Lower lobe of right lung (tissue), 2 donors: ENCODE measurements around the gene GRID1. TPM values are rescaled to one million over a fixed set of nuclear protein-coding genes. Genes with fewer than 3 reads are reported as not detected.

ENCODE experiments used
- ATAC-seq, 2 donors: fragments of 200-7000 bp; cut with Tn5 transposase; one replicate each; pipeline ENCODE4 v1.9.1; 2020 to 2022; ENCODE audit warnings: mild to moderate bottlenecking in 2 of 2, moderate library complexity in 2 of 2
- DNase-seq: peaks from one replicate; pipeline ENCODE4 v3.0.0-alpha.2; 2020
- H3K27ac ChIP-seq: fragments of 200-600 bp; one replicate; pipeline ENCODE4 v1.8.0; 2022
- H3K27me3 ChIP-seq: fragments of 200-600 bp; one replicate; pipeline ENCODE4 v1.8.0; 2022; ENCODE audit warnings: low read depth
- H3K36me3 ChIP-seq: fragments of 200-600 bp; one replicate; pipeline ENCODE4 v1.8.0; 2022; ENCODE audit warnings: mild to moderate bottlenecking
- H3K4me1 ChIP-seq: fragments of 200-600 bp; one replicate; pipeline ENCODE4 v1.8.0; 2022
- H3K4me3 ChIP-seq: fragments of 200-600 bp; one replicate; pipeline ENCODE4 v1.8.0; 2022; ENCODE audit warnings: mild to moderate bottlenecking
- H3K9me3 ChIP-seq: fragments of 200-600 bp; one replicate; pipeline ENCODE4 v1.8.0; 2022
- CTCF ChIP-seq: fragments of 200-600 bp; IDR thresholded peaks from one replicate; pipeline ENCODE4 v1.8.0; 2022; ENCODE audit warnings: antibody characterized with exemption, mild to moderate bottlenecking
- intact Hi-C: fragments of 100-400 bp; cut with DNase I; formaldehyde crosslinking; loops from one replicate; pipeline ENCODE4 v1.11.0; 2022
- total RNA-seq: library from RNA; stranded (reverse); fragmentation: NEBNext Ultra II Directional; extraction: Animal tissue kit (Norgen Biotek cat#: 25700); gene quantifications from one replicate; pipeline ENCODE4 v1.2.1, GENCODE V29; 2021
- donor health status: DM: no; HTN: yes; CAD: no; lungs with severe emphysema.

The GRID1 gene
- total RNA-seq, 1 donor from 2014 or later, result 2.5 TPM

DNA sequence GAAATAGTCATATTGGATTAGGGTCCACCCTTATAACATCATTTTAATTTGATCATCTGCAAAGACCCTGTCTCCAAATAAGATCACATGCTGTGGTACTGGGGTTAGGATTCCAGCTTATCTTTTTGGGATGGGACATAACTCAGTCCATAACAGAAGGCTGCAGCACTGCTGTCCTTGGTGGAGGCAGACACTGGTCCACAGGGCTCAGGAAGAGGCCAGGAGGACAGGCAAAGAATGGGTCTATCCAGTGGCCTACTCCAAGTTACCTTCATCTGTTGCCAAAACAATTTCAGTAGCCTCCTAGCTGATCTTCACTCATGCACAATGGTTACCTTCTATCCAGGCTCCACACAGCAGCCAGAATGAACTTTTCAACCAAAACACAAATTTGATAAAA lies 387.0 kb downstream of the GRID1 start:
- ATAC-seq, result no peak
- TF ChIP-seq CTCF, result no peak
- H3K4me3 ChIP-seq, result no peak overlapping the region
- DNase-seq, result no peak
- H3K4me1 ChIP-seq, result no peaks in the 10 kb centered on the region
- no peak overlapping the region for H3K27ac ChIP-seq
- H3K36me3 ChIP-seq, result no peaks in the 10 kb centered on the region
- H3K27me3 ChIP-seq, result no peaks in the 10 kb centered on the region
- intact Hi-C loops, result no loop called here
- H3K9me3 ChIP-seq, result no peaks in the 10 kb centered on the region

- Histone ChIP-seq H3K9me3 (no peaks in the 10 kb centered on the region), H3K27me3 (no peaks in the 10 kb centered on the region), H3K4me1 (no peaks in the 10 kb centered on the region), H3K36me3 (no peaks in the 10 kb centered on the region), H3K27ac (no peak overlapping the region), H3K4me3 (no peak overlapping the region)
- ATAC-seq (no peak), DNase-seq (no peak)
- no peak for TF ChIP-seq CTCF
- intact Hi-C loops, result no loop called here
Observed at GRCh38 chr10:85978566-85979358, 387.8 kb downstream of the GRID1 start.

DNA sequence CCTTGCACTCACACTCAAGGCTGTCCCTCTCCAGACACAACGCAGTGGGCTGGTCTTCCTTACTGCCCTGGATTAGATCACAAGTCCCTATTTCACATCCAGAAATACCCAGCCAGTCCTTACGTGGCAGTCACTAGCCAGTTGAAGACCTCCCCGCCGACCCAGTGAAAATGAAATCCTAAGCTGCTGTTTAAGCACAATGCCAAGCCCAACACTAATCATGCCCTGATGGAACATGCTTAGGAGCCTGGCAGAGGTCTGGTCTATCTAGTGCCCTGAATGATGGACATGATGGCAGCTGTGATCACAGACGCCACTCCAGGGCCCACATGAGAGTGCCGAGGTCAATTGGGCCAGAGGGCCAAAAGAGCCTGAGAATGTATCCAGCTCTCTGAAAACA lies 389.0 kb downstream of the GRID1 start:
- Histone ChIP-seq H3K4me3 (no peak overlapping the region), H3K9me3 (no peaks in the 10 kb centered on the region), H3K4me1 (no peaks in the 10 kb centered on the region), H3K27me3 (no peaks in the 10 kb centered on the region), H3K36me3 (no peaks in the 10 kb centered on the region), H3K27ac (no peak overlapping the region)
- intact Hi-C loops, result no loop called here
- DNase-seq (no peak), ATAC-seq (no peak)
- no peak for TF ChIP-seq CTCF

DNA sequence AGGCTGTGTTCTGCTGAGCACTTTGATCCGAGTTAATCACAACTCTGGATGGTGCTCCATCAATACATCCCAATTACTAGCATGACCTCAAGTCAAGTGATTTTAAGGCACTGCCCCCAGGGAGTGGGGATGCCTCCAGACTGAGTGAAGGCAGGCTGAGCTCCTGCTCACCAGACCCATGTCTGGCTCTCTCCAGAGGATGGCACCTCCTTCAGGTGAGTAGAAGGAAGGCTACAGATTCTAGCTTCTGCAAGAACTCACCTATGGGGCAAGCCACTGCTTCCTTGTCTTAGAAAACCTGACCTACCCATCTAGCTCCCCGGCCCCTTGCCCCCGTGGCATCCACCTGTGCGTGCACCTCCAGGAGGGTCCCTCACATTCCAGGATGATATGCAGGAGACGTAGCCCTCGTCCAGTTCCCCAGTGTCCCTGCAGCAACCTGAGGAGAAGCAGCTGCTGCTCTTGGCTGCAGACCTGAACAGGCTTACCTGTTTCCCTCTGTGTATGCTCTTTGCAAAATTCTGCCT lies 390.3 kb downstream of the GRID1 start:
- no peak for ATAC-seq
- Histone ChIP-seq H3K27ac (no peak overlapping the region), H3K27me3 (no peaks in the 10 kb centered on the region)

GRCh38 chr10:85971494-85971893 lies 395.1 kb downstream of the GRID1 start:
- Histone ChIP-seq H3K36me3 (no peaks in the 10 kb centered on the region), H3K9me3 (no peaks in the 10 kb centered on the region), H3K27ac (no peak overlapping the region), H3K4me3 (no peak overlapping the region), H3K4me1 (no peaks in the 10 kb centered on the region), H3K27me3 (no peaks in the 10 kb centered on the region)
- no peak for TF ChIP-seq CTCF
- DNase-seq (no peak), ATAC-seq (no peak)
- intact Hi-C loops, result no loop called here

More for the DNA sequence above, 390.3 kb downstream of the GRID1 start:
- intact Hi-C loops, result no loop called here
- DNase-seq, result no peak
- no peaks in the 10 kb centered on the region for H3K9me3 ChIP-seq
- TF ChIP-seq CTCF, result no peak
- H3K36me3 ChIP-seq, result no peaks in the 10 kb centered on the region
- H3K4me3 ChIP-seq, result no peak overlapping the region
- H3K4me1 ChIP-seq, result no peaks in the 10 kb centered on the region
